HCT116 (cell line): ENCODE data around the gene RILPL2. TPM values are rescaled to one million over a fixed set of nuclear protein-coding genes. Genes with fewer than 3 reads are reported as not detected.

Experiments
- ATAC-seq: fragments of 200-7000 bp; cut with Tn5 transposase; 2 replicates; pipeline ENCODE4 v1.9.1; 2020; ENCODE audit warnings: mild to moderate bottlenecking, moderate library complexity
- BruUV-seq: library from RNA; stranded (reverse); fragments of 400-500 nt; replicated peaks from 2 replicates; lab custom pipeline; 2021; lab: Mats Ljungman, UMichigan
- CTCF ChIA-PET: fragments of 300-600 bp; sonication (Branson Sonifier 250); formaldehyde crosslinking; loops from one replicate; lab custom pipeline; 2021; ENCODE audit warnings: antibody characterized with exemption; lab: Charles Lee
- POLR2A ChIA-PET: fragments of 300-600, 350-600 bp; sonication (Branson Sonifier 250); formaldehyde crosslinking; loops from one replicate; lab custom pipeline; 2021; ENCODE audit warnings: antibody characterized with exemption; lab: Charles Lee
- RAD21 ChIA-PET, 2 experiments: fragments of 300-600 bp; sonication (Branson Sonifier 250); formaldehyde crosslinking; loops; one replicate each; lab custom pipeline; 2023; ENCODE audit warnings: low total read pairs in 2 of 2; ENCODE audit not compliant: uncharacterized antibody in 2 of 2, unreplicated experiment in 2 of 2, low non-redundant PET in 1 of 2; lab: Charles Lee
- DNase-seq: peaks from one replicate; pipeline ENCODE4 v3.0.0-alpha.2; 2010; ENCODE audit warnings: low read depth, low spot score
- H2AFZ ChIP-seq: fragments of 200-600 bp; shearing (Covaris generic), sonication (generic); 2 replicates; pipeline ENCODE4 v1.6.1; 2017; ENCODE audit warnings: low read depth, mixed run types, mixed read lengths, antibody characterized with exemption, low read length; ENCODE audit not compliant: poor library complexity, severe bottlenecking
- H3K27ac ChIP-seq: 2 replicates; pipeline ENCODE4 v1.5.1; 2012; ENCODE audit warnings: low read depth, low read length
- H3K27me3 ChIP-seq: fragments of 200-600 bp; sonication (generic); 2 replicates; pipeline ENCODE4 v1.6.1; 2016; ENCODE audit warnings: mixed run types, low read length, mixed read lengths; ENCODE audit not compliant: insufficient read depth
- H3K36me3 ChIP-seq, 2 experiments: fragments of 200-500 bp in 1 of 2; fragments of 200-600 bp in 1 of 2; sonication (Bioruptor generic) in 1 of 2; sonication (generic) in 1 of 2; 2 replicates each; pipeline versions ENCODE4 v1.5.1 to v1.6.1; 2014 to 2016; ENCODE audit warnings: low read length in 2 of 2, inconsistent platforms in 1 of 2, mixed read lengths in 1 of 2, mixed run types in 1 of 2; ENCODE audit not compliant: insufficient read depth in 2 of 2, control insufficient read depth in 1 of 2
- H3K4me1 ChIP-seq, 2 experiments: fragments of 200-600 bp in 1 of 2; sonication (generic) in 1 of 2; 2 replicates each; pipeline versions ENCODE4 v1.5.1 to v1.6.1; 2012 to 2017; ENCODE audit warnings: low read length in 2 of 2, inconsistent platforms in 1 of 2, mild to moderate bottlenecking in 1 of 2, mixed read lengths in 1 of 2, mixed run types in 1 of 2, moderate library complexity in 1 of 2; ENCODE audit not compliant: insufficient read depth in 2 of 2, control insufficient read depth in 1 of 2
- H3K4me2 ChIP-seq: fragments of 200-600 bp; sonication (generic); 2 replicates; pipeline ENCODE4 v1.6.1; 2017; ENCODE audit warnings: mixed run types, low read length, mixed read lengths
- H3K4me3 ChIP-seq, 2 experiments: fragments of 200-600 bp in 1 of 2; sonication (generic) in 1 of 2; replicated peaks in 1 of 2; 2 replicates each; pipeline ENCODE4 v1.5.1; 2011 to 2016; ENCODE audit warnings: low read length in 2 of 2, control low read depth in 1 of 2, low read depth in 1 of 2, mild to moderate bottlenecking in 1 of 2, mixed read lengths in 1 of 2, mixed run types in 1 of 2
- H3K79me2 ChIP-seq: fragments of 200-600 bp; sonication (generic); 2 replicates; pipeline ENCODE4 v1.6.1; 2017; ENCODE audit warnings: mild to moderate bottlenecking, mixed run types, low read length, moderate library complexity, mixed read lengths; ENCODE audit not compliant: insufficient read depth
- H3K9ac ChIP-seq: fragments of 200-600 bp; sonication (generic); 2 replicates; pipeline ENCODE4 v1.6.1; 2016; ENCODE audit warnings: low read length, mixed read lengths
- H3K9me2 ChIP-seq: fragments of 200-600 bp; sonication (generic), shearing (Covaris generic); 2 replicates; pipeline ENCODE4 v1.6.1; 2017; ENCODE audit warnings: mixed run types, mild to moderate bottlenecking, moderate library complexity; ENCODE audit not compliant: insufficient read depth
- H3K9me3 ChIP-seq, 2 experiments: fragments of 200-500 bp in 1 of 2; fragments of 200-600 bp in 1 of 2; sonication (Bioruptor generic) in 1 of 2; sonication (generic) in 1 of 2; 2 replicates each; pipeline ENCODE4 v1.6.1; 2014 to 2017; ENCODE audit warnings: low read length in 2 of 2, mixed read lengths in 2 of 2, inconsistent platforms in 1 of 2, low read depth in 1 of 2, mild to moderate bottlenecking in 1 of 2, mixed run types in 1 of 2, moderate library complexity in 1 of 2; ENCODE audit not compliant: control insufficient read depth in 1 of 2, insufficient read depth in 1 of 2
- H4K20me1 ChIP-seq: fragments of 200-600 bp; sonication (generic), shearing (Covaris generic); 2 replicates; pipeline ENCODE4 v1.6.1; 2017; ENCODE audit warnings: mixed run types, mild to moderate bottlenecking, moderate library complexity; ENCODE audit not compliant: insufficient read depth
- CEBPB ChIP-seq: IDR thresholded peaks from 2 replicates; pipeline ENCODE4 v1.6.1; 2012; ENCODE audit warnings: low read depth
- EGR1 ChIP-seq: IDR thresholded peaks from 2 replicates; pipeline ENCODE4 v1.6.1; 2012; ENCODE audit warnings: low read depth
- EZH2 ChIP-seq: fragments of 200-600 bp; sonication (generic); IDR thresholded peaks from 2 replicates; pipeline ENCODE4 v1.6.1; 2017; ENCODE audit warnings: antibody characterized with exemption, mixed run types
- FOSL1 ChIP-seq: IDR thresholded peaks from 2 replicates; pipeline ENCODE4 v1.6.1; 2012; ENCODE audit warnings: low read depth
- SP1 ChIP-seq: IDR thresholded peaks from 2 replicates; pipeline ENCODE4 v1.6.1; 2012; ENCODE audit warnings: low read depth
- SRF ChIP-seq: IDR thresholded peaks from 2 replicates; pipeline ENCODE4 v1.6.1; 2012; ENCODE audit warnings: low read depth
- TCF7L2 ChIP-seq: IDR thresholded peaks from 2 replicates; pipeline ENCODE4 v1.7.0; 2011; ENCODE audit warnings: borderline replicate concordance, inconsistent platforms; ENCODE audit not compliant: insufficient read depth, insufficient read length; ENCODE audit errors: extremely low read depth
- YY1 ChIP-seq: IDR thresholded peaks from 2 replicates; pipeline ENCODE4 v1.6.1; 2011; ENCODE audit warnings: low read length, low read depth, moderate library complexity, mild to moderate bottlenecking; ENCODE audit not compliant: insufficient replicate concordance; ENCODE audit errors: extremely low read depth
- ZNF274 ChIP-seq: fragments of 200-500 bp; sonication (Bioruptor generic); IDR thresholded peaks from 2 replicates; pipeline ENCODE4 v1.6.1; 2014; ENCODE audit warnings: mild to moderate bottlenecking, low read depth, low read length, inconsistent platforms
- intact Hi-C: fragments of 100-400 bp; cut with micrococcal nuclease; formaldehyde crosslinking; loops from 2 replicates; pipeline ENCODE4 v1.10.0; 2022
- total RNA-seq: library from RNA; stranded (reverse); gene quantifications from one replicate; pipeline ENCODE4 v1.2.1, GENCODE V29; 2021; ENCODE audit not compliant: unreplicated experiment
- TF ChIP-seq, protein P1 (sequence below): IDR thresholded peaks from 2 replicates; pipeline ENCODE4 v1.6.1; 2011; ENCODE audit warnings: mild to moderate bottlenecking, low read length, moderate library complexity; ENCODE audit not compliant: insufficient replicate concordance; ENCODE audit errors: extremely low read depth
- TF ChIP-seq, protein P2 (sequence below): IDR thresholded peaks from 2 replicates; pipeline ENCODE4 v1.6.1; 2012; ENCODE audit warnings: low read depth

The RILPL2 gene
- total RNA-seq, 1 experiment from 2014 or later: 2.3 TPM

- TF ChIP-seq EGR1 (no peak), TCF7L2 (no peak), EZH2 (no peak), CEBPB (no peak), FOSL1 (no peak), YY1 (no peak), SP1 (no peak), ZNF274 (no peak), SRF (no peak)
- TF ChIP-seq, protein P1, sequence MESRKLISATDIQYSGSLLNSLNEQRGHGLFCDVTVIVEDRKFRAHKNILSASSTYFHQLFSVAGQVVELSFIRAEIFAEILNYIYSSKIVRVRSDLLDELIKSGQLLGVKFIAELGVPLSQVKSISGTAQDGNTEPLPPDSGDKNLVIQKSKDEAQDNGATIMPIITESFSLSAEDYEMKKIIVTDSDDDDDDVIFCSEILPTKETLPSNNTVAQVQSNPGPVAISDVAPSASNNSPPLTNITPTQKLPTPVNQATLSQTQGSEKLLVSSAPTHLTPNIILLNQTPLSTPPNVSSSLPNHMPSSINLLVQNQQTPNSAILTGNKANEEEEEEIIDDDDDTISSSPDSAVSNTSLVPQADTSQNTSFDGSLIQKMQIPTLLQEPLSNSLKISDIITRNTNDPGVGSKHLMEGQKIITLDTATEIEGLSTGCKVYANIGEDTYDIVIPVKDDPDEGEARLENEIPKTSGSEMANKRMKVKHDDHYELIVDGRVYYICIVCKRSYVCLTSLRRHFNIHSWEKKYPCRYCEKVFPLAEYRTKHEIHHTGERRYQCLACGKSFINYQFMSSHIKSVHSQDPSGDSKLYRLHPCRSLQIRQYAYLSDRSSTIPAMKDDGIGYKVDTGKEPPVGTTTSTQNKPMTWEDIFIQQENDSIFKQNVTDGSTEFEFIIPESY: no peak
- TF ChIP-seq, protein P2, sequence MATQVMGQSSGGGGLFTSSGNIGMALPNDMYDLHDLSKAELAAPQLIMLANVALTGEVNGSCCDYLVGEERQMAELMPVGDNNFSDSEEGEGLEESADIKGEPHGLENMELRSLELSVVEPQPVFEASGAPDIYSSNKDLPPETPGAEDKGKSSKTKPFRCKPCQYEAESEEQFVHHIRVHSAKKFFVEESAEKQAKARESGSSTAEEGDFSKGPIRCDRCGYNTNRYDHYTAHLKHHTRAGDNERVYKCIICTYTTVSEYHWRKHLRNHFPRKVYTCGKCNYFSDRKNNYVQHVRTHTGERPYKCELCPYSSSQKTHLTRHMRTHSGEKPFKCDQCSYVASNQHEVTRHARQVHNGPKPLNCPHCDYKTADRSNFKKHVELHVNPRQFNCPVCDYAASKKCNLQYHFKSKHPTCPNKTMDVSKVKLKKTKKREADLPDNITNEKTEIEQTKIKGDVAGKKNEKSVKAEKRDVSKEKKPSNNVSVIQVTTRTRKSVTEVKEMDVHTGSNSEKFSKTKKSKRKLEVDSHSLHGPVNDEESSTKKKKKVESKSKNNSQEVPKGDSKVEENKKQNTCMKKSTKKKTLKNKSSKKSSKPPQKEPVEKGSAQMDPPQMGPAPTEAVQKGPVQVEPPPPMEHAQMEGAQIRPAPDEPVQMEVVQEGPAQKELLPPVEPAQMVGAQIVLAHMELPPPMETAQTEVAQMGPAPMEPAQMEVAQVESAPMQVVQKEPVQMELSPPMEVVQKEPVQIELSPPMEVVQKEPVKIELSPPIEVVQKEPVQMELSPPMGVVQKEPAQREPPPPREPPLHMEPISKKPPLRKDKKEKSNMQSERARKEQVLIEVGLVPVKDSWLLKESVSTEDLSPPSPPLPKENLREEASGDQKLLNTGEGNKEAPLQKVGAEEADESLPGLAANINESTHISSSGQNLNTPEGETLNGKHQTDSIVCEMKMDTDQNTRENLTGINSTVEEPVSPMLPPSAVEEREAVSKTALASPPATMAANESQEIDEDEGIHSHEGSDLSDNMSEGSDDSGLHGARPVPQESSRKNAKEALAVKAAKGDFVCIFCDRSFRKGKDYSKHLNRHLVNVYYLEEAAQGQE: no peak
- intact Hi-C loops: no loop called here
- Histone ChIP-seq H3K9me2 (no peaks in the 10 kb centered on the region), H3K4me3 (no peak overlapping the region), H3K4me1 (no peaks in the 10 kb centered on the region), H3K79me2 (peaks cover 4% of the 10 kb centered on the region; the same call in 1 of the 2 replicates), H4K20me1 (no peaks in the 10 kb centered on the region), H3K9me3 (no peaks in the 10 kb centered on the region), H3K27me3 (no peaks in the 10 kb centered on the region), H2AFZ (no peak overlapping the region), H3K9ac (no peak overlapping the region), H3K4me2 (no peak overlapping the region), H3K36me3 (peaks cover 3 to 8% of the 10 kb centered on the region in 2 experiments; a peak in 3 of 4 replicates), H3K27ac (no peak overlapping the region)
- ATAC-seq (no peak), DNase-seq (no peak)
- RAD21 ChIA-PET: interaction anchor here in 1 of 2 experiments (0.6 kb wide), 1 partner anchor 114 kb away, joined by 3 read pairs; no protein-coding TSS in a partner anchor
- CTCF ChIA-PET: no interaction called here
- no TSS peak for BruUV-seq
- POLR2A ChIA-PET: interaction anchor here (0.6 kb wide), 1 partner anchor 24 kb away, joined by 3 read pairs; no protein-coding TSS in a partner anchor
Observed at GRCh38 chr12:123469978-123470377, 33.5 kb upstream of the RILPL2 start.
